Liver (tissue), 9 donors: ENCODE measurements around the gene COL23A1. TPM values are rescaled to one million over a fixed set of nuclear protein-coding genes. Genes with fewer than 3 reads are reported as not detected.

Experiments
- DNase-seq: peaks from one replicate; pipeline ENCODE4 v3.0.0-alpha.2; 2017; ENCODE audit warnings: low spot score
- H3K27ac ChIP-seq, 2 donors: one replicate each; pipeline ENCODE4 v1.7.0; 2013; ENCODE audit warnings: inconsistent platforms in 2 of 2, low read length in 2 of 2, control low read depth in 1 of 2, low read depth in 1 of 2, mild to moderate bottlenecking in 1 of 2
- H3K27me3 ChIP-seq, 4 donors: one replicate each; pipeline versions ENCODE4 v1.6.1 to v1.7.0; 2013; ENCODE audit warnings: low read length in 3 of 4, inconsistent platforms in 1 of 4, mild to moderate bottlenecking in 1 of 4, moderate library complexity in 1 of 4; ENCODE audit not compliant: control insufficient read depth in 4 of 4, insufficient read depth in 4 of 4
- H3K36me3 ChIP-seq, 4 donors: one replicate each; pipeline versions ENCODE4 v1.6.1 to v1.7.0; 2013; ENCODE audit warnings: low read length in 3 of 4, mild to moderate bottlenecking in 3 of 4, low read depth in 1 of 4, moderate library complexity in 1 of 4; ENCODE audit not compliant: control insufficient read depth in 4 of 4, insufficient read depth in 3 of 4
- H3K4me1 ChIP-seq, 4 donors: one replicate each; pipeline versions ENCODE4 v1.6.1 to v1.7.0; 2013; ENCODE audit warnings: low read length in 3 of 4, mild to moderate bottlenecking in 3 of 4, moderate library complexity in 1 of 4; ENCODE audit not compliant: control insufficient read depth in 4 of 4, insufficient read depth in 4 of 4
- H3K4me3 ChIP-seq, 3 donors: one replicate each; pipeline versions ENCODE4 v1.6.1 to v1.7.0; 2013; ENCODE audit warnings: low read length in 3 of 3, control low read depth in 1 of 3, low read depth in 1 of 3, mild to moderate bottlenecking in 1 of 3
- H3K9ac ChIP-seq, 2 donors: one replicate each; pipeline ENCODE4 v1.7.0; 2013; ENCODE audit warnings: low read length in 2 of 2, mild to moderate bottlenecking in 2 of 2, moderate library complexity in 2 of 2, control low read depth in 1 of 2, low read depth in 1 of 2
- H3K9me3 ChIP-seq, 4 donors: one replicate each; pipeline versions ENCODE4 v1.6.1 to v1.7.0; 2013; ENCODE audit warnings: low read length in 3 of 4; ENCODE audit not compliant: control insufficient read depth in 4 of 4
- EGR1 ChIP-seq, 2 donors: IDR thresholded peaks; 2 replicates each; pipeline ENCODE4 v1.6.1; 2016 to 2018; ENCODE audit warnings: antibody characterized with exemption in 2 of 2, low read depth in 2 of 2
- FOXA1 ChIP-seq: IDR thresholded peaks from 2 replicates; pipeline ENCODE4 v1.6.1; 2016; ENCODE audit warnings: antibody characterized with exemption
- FOXA2 ChIP-seq: IDR thresholded peaks from 2 replicates; pipeline ENCODE4 v1.6.1; 2016; ENCODE audit warnings: antibody characterized with exemption
- GABPA ChIP-seq, 2 donors: IDR thresholded peaks in 1 of 2; conservative IDR thresholded peaks in 1 of 2; 2 replicates each; pipeline ENCODE4 v1.6.1; 2016; ENCODE audit warnings: antibody characterized with exemption in 2 of 2, mild to moderate bottlenecking in 1 of 2, moderate library complexity in 1 of 2
- HNF4A ChIP-seq, 2 donors: conservative IDR thresholded peaks; 2 replicates each; pipeline ENCODE4 v1.6.1; 2016; ENCODE audit warnings: antibody characterized with exemption in 2 of 2, mild to moderate bottlenecking in 2 of 2
- HNF4G ChIP-seq: IDR thresholded peaks from 2 replicates; pipeline ENCODE4 v1.6.1; 2016; ENCODE audit warnings: antibody characterized with exemption
- JUND ChIP-seq, 2 donors: IDR thresholded peaks; 2 replicates each; pipeline ENCODE4 v1.6.1; 2016; ENCODE audit warnings: antibody characterized with exemption in 2 of 2
- NR2F2 ChIP-seq: IDR thresholded peaks from 2 replicates; pipeline ENCODE4 v1.6.1; 2016; ENCODE audit warnings: antibody characterized with exemption
- RAD21 ChIP-seq, 2 donors: IDR thresholded peaks; 2 replicates each; pipeline ENCODE4 v1.6.1; 2016; ENCODE audit warnings: antibody characterized with exemption in 2 of 2, mild to moderate bottlenecking in 2 of 2
- RXRA ChIP-seq, 2 donors: IDR thresholded peaks; 2 replicates each; pipeline ENCODE4 v1.6.1; 2017 to 2018; ENCODE audit warnings: antibody characterized with exemption in 2 of 2, mild to moderate bottlenecking in 1 of 2
- SP1 ChIP-seq: IDR thresholded peaks from 2 replicates; pipeline ENCODE4 v1.6.1; 2018; ENCODE audit warnings: antibody characterized with exemption, mild to moderate bottlenecking
- TAF1 ChIP-seq: conservative IDR thresholded peaks from 2 replicates; pipeline ENCODE4 v1.6.1; 2016; ENCODE audit warnings: antibody characterized with exemption, mild to moderate bottlenecking
- YY1 ChIP-seq: IDR thresholded peaks from 2 replicates; pipeline ENCODE4 v1.6.1; 2016; ENCODE audit warnings: antibody characterized with exemption, mild to moderate bottlenecking
- WGBS: extraction: QIAGEN DNeasy Blood & Tissue Kit; methylation state at CpG from one replicate; pipeline ENCODE4 v1.1.7; 2013; 5-methylcytosine and 5-hydroxymethylcytosine counted together
- polyA plus RNA-seq, 2 donors: library from polyadenylated mRNA; stranded (reverse) in 1 of 2; unstranded in 1 of 2; fragments of 200-250 nt in 1 of 2; fragments of >200 nt in 1 of 2; fragmentation: Nextera tagmentation in 1 of 2; extraction: Ambion mirVana in 1 of 2; gene quantifications; one replicate each; pipeline versions ENCODE4 v1.2.1 to v1.2.3, GENCODE V29; 2013 to 2015
- total RNA-seq, 2 donors: library from RNA; depleted of rRNA; stranded (reverse); fragments of >200 nt; gene quantifications; one replicate each; pipeline ENCODE4 v1.2.3, GENCODE V29; 2014
- TF ChIP-seq, protein P1 (sequence below): IDR thresholded peaks from 2 replicates; pipeline ENCODE4 v1.6.1; 2016; ENCODE audit warnings: antibody characterized with exemption, mild to moderate bottlenecking
- TF ChIP-seq, protein P2 (sequence below): IDR thresholded peaks from 2 replicates; pipeline ENCODE4 v1.6.1; 2016; ENCODE audit warnings: antibody characterized with exemption
- TF ChIP-seq, protein P3 (sequence below): fragments of 150-350 bp; IDR thresholded peaks from 2 replicates; pipeline ENCODE4 v1.5.1; 2017; ENCODE audit warnings: improper control_type of control experiment, low read depth, low read length; ENCODE audit not compliant: missing input control
- TF ChIP-seq, protein P4 (sequence below): IDR thresholded peaks from 2 replicates; pipeline ENCODE4 v1.6.1; 2016; ENCODE audit warnings: antibody characterized with exemption
- TF ChIP-seq, protein P5 (sequence below): IDR thresholded peaks from 2 replicates; pipeline ENCODE4 v1.6.1; 2016; ENCODE audit warnings: antibody characterized with exemption
- donor health status: healthy.
- donor health status: healthy.
- donor health status: healthy.
- donor health status: healthy.
- donor health status: healthy.

COL23A1 gene
- total and polyA plus RNA-seq, 4 donors: 0.08 to 1.4 (median 0.27) TPM

DNA sequence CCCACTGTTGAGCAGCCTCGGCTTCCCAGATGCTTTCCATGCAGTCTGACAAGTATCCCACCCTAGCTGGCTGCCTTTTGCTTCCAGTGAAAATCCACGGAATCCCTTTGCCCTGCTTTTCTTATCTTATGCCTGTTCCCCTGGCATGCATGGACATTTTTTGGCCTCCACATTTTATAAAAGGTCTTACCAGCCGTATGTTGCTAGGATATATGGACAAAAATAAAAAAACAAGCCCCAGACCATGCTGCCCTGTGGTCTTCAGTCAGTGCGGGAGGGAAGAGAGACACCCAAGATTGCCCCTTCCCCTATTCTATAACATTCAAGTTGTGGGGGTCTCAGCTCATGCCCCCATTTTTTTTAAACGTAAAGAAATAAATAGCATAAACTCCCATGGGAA lies 129.6 kb downstream of the COL23A1 start:
- Histone ChIP-seq H3K4me3 (no peak overlapping the region), H3K36me3 (no peaks in the 10 kb centered on the region), H3K9me3 (no peaks in the 10 kb centered on the region), H3K4me1 (peaks cover 0 to 5% (median under 1%) of the 10 kb centered on the region in 4 donors), H3K27me3 (no peaks in the 10 kb centered on the region), H3K27ac (no peak overlapping the region), H3K9ac (no peak overlapping the region)
- TF ChIP-seq, protein P1, sequence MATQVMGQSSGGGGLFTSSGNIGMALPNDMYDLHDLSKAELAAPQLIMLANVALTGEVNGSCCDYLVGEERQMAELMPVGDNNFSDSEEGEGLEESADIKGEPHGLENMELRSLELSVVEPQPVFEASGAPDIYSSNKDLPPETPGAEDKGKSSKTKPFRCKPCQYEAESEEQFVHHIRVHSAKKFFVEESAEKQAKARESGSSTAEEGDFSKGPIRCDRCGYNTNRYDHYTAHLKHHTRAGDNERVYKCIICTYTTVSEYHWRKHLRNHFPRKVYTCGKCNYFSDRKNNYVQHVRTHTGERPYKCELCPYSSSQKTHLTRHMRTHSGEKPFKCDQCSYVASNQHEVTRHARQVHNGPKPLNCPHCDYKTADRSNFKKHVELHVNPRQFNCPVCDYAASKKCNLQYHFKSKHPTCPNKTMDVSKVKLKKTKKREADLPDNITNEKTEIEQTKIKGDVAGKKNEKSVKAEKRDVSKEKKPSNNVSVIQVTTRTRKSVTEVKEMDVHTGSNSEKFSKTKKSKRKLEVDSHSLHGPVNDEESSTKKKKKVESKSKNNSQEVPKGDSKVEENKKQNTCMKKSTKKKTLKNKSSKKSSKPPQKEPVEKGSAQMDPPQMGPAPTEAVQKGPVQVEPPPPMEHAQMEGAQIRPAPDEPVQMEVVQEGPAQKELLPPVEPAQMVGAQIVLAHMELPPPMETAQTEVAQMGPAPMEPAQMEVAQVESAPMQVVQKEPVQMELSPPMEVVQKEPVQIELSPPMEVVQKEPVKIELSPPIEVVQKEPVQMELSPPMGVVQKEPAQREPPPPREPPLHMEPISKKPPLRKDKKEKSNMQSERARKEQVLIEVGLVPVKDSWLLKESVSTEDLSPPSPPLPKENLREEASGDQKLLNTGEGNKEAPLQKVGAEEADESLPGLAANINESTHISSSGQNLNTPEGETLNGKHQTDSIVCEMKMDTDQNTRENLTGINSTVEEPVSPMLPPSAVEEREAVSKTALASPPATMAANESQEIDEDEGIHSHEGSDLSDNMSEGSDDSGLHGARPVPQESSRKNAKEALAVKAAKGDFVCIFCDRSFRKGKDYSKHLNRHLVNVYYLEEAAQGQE: no peak
- TF ChIP-seq, protein P2, sequence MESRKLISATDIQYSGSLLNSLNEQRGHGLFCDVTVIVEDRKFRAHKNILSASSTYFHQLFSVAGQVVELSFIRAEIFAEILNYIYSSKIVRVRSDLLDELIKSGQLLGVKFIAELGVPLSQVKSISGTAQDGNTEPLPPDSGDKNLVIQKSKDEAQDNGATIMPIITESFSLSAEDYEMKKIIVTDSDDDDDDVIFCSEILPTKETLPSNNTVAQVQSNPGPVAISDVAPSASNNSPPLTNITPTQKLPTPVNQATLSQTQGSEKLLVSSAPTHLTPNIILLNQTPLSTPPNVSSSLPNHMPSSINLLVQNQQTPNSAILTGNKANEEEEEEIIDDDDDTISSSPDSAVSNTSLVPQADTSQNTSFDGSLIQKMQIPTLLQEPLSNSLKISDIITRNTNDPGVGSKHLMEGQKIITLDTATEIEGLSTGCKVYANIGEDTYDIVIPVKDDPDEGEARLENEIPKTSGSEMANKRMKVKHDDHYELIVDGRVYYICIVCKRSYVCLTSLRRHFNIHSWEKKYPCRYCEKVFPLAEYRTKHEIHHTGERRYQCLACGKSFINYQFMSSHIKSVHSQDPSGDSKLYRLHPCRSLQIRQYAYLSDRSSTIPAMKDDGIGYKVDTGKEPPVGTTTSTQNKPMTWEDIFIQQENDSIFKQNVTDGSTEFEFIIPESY: no peak
- TF ChIP-seq TAF1: no peak
- no peak for TF ChIP-seq GABPA (IDR thresholded peaks at IDR 0.05 in 1 of 2, conservative IDR thresholded peaks at IDR 0.05 in 1 of 2)
- WGBS: 59% methylated on average over 5 of the region's 5 CpGs
- no peak for DNase-seq

DNA sequence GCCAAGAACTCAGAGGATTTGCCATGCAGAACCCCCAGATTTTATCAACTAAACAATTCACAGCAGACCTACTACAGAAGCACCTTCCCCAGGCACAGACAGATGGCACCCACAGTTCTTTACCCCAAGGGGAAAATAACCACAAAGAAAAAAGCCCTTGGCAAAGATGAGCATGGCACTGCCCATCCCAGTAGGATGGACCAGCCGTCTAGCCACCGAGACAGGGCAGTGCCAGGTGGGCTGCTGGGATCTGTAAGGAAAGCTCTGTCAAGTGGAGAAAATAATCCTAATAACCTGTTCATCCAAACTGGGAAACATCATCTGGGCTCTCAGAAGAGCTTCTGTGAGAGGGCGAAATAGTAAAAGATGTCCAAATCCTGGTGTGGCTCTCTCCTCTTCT lies 130.0 kb downstream of the COL23A1 start:
- TF ChIP-seq, protein P1: no peak
- TF ChIP-seq, protein P2: no peak
- no peak for TF ChIP-seq GABPA (IDR thresholded peaks at IDR 0.05 in 1 of 2, conservative IDR thresholded peaks at IDR 0.05 in 1 of 2)
- TF ChIP-seq, protein P3, sequence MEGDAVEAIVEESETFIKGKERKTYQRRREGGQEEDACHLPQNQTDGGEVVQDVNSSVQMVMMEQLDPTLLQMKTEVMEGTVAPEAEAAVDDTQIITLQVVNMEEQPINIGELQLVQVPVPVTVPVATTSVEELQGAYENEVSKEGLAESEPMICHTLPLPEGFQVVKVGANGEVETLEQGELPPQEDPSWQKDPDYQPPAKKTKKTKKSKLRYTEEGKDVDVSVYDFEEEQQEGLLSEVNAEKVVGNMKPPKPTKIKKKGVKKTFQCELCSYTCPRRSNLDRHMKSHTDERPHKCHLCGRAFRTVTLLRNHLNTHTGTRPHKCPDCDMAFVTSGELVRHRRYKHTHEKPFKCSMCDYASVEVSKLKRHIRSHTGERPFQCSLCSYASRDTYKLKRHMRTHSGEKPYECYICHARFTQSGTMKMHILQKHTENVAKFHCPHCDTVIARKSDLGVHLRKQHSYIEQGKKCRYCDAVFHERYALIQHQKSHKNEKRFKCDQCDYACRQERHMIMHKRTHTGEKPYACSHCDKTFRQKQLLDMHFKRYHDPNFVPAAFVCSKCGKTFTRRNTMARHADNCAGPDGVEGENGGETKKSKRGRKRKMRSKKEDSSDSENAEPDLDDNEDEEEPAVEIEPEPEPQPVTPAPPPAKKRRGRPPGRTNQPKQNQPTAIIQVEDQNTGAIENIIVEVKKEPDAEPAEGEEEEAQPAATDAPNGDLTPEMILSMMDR: no peak
- TF ChIP-seq HNF4A (conservative IDR thresholded peaks at IDR 0.05): no peak
- no peak for TF ChIP-seq RXRA (IDR thresholded peaks at IDR 0.05)
- TF ChIP-seq, protein P4, sequence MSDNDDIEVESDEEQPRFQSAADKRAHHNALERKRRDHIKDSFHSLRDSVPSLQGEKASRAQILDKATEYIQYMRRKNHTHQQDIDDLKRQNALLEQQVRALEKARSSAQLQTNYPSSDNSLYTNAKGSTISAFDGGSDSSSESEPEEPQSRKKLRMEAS: no peak
- no peak for TF ChIP-seq YY1
- TF ChIP-seq NR2F2: no peak
- no peak for TF ChIP-seq JUND (IDR thresholded peaks at IDR 0.05)
- TF ChIP-seq SP1: no peak
- no peak for TF ChIP-seq RAD21 (IDR thresholded peaks at IDR 0.05)
- TF ChIP-seq HNF4G: no peak
- TF ChIP-seq, protein P5, sequence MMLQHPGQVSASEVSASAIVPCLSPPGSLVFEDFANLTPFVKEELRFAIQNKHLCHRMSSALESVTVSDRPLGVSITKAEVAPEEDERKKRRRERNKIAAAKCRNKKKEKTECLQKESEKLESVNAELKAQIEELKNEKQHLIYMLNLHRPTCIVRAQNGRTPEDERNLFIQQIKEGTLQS: no peak
- no peak for TF ChIP-seq FOXA1
- no peak for TF ChIP-seq EGR1 (IDR thresholded peaks at IDR 0.05; ENCODE audit: low read depth in 2 of 2)
- TF ChIP-seq TAF1: no peak
- TF ChIP-seq FOXA2: no peak
- Histone ChIP-seq H3K27ac (no peak overlapping the region), H3K9me3 (no peaks in the 10 kb centered on the region), H3K4me1 (peaks cover 0 to 5% (median under 1%) of the 10 kb centered on the region in 4 donors), H3K9ac (no peak overlapping the region), H3K4me3 (no peak overlapping the region), H3K27me3 (no peaks in the 10 kb centered on the region), H3K36me3 (no peaks in the 10 kb centered on the region)
- no peak for DNase-seq
- WGBS: 92% methylated on average over 3 of the region's 3 CpGs
